IMR-90 (cell line): ENCODE data around the gene LY9. TPM values are rescaled to one million over a fixed set of nuclear protein-coding genes. Genes with fewer than 3 reads are reported as not detected.

Source experiments
- ATAC-seq: fragments of 200-7000 bp; cut with Tn5 transposase; 2 replicates; pipeline ENCODE4 v1.9.1; 2020; ENCODE audit warnings: low read depth, mild to moderate bottlenecking, moderate library complexity
- BruUV-seq: library from RNA; stranded (reverse); fragments of 400-500 nt; replicated peaks from 2 replicates; lab custom pipeline; 2021; lab: Mats Ljungman, UMichigan
- CTCF ChIA-PET: fragments of 300-600 bp; formaldehyde crosslinking; extraction: SDS; loops from one replicate; lab custom pipeline; 2021; ENCODE audit warnings: antibody characterized with exemption; lab: Yijun Ruan, JAX
- POLR2A ChIA-PET: fragments of 300-600 bp; sonication (Branson Sonifier 250); formaldehyde crosslinking; loops from one replicate; lab custom pipeline; 2022; ENCODE audit warnings: antibody characterized with exemption; ENCODE audit not compliant: unreplicated experiment; lab: Charles Lee
- DNase-seq: peaks from one replicate; pipeline ENCODE4 v3.0.0; 2013
- H2AFZ ChIP-seq: replicated peaks from 2 replicates; pipeline ENCODE3; 2013; ENCODE audit warnings: low read length, mild to moderate bottlenecking; ENCODE audit not compliant: poor library complexity
- H2AK5ac ChIP-seq: 2 replicates; pipeline ENCODE4 v1.6.1; 2013; ENCODE audit warnings: low read depth, low read length, inconsistent platforms
- H2AK9ac ChIP-seq: replicated peaks from 2 replicates; pipeline ENCODE3; 2013; ENCODE audit warnings: mild to moderate bottlenecking, low read depth, low read length, moderate library complexity; ENCODE audit not compliant: poor library complexity
- H2BK120ac ChIP-seq: 2 replicates; pipeline ENCODE4 v1.6.1; 2013; ENCODE audit warnings: low read depth, low read length, inconsistent platforms
- H2BK15ac ChIP-seq: 3 replicates; pipeline ENCODE4 v1.6.1; 2013; ENCODE audit warnings: low read depth, low read length, inconsistent platforms
- H2BK20ac ChIP-seq: 2 replicates; pipeline ENCODE4 v1.6.1; 2013; ENCODE audit warnings: low read depth, mild to moderate bottlenecking, inconsistent platforms, low read length, moderate library complexity
- H2BK5ac ChIP-seq: 2 replicates; pipeline ENCODE4 v1.6.1; 2013; ENCODE audit warnings: mild to moderate bottlenecking, low read depth, low read length, inconsistent platforms; ENCODE audit not compliant: poor library complexity, severe bottlenecking
- H3K14ac ChIP-seq: replicated peaks from 2 replicates; pipeline ENCODE4 v1.6.1; 2013; ENCODE audit warnings: low read depth, low read length, inconsistent platforms
- H3K18ac ChIP-seq: 2 replicates; pipeline ENCODE4 v1.6.1; 2013; ENCODE audit warnings: low read depth, low read length, control low read depth
- H3K23ac ChIP-seq: 2 replicates; pipeline ENCODE4 v1.6.1; 2013; ENCODE audit warnings: low read depth, low read length, inconsistent platforms
- H3K27ac ChIP-seq: 2 replicates; pipeline ENCODE4 v1.5.1; 2013; ENCODE audit warnings: mild to moderate bottlenecking, control low read depth, low read length; ENCODE audit not compliant: insufficient read depth
- H3K27me3 ChIP-seq: 2 replicates; pipeline ENCODE4 v1.6.1; 2013; ENCODE audit warnings: low read length; ENCODE audit not compliant: control insufficient read depth, insufficient read depth
- H3K36me3 ChIP-seq: 2 replicates; pipeline ENCODE4 v1.6.1; 2013; ENCODE audit warnings: low read length, mixed read lengths; ENCODE audit not compliant: control insufficient read depth, insufficient read depth
- H3K4ac ChIP-seq: 2 replicates; pipeline ENCODE4 v1.6.1; 2013; ENCODE audit warnings: low read depth, low read length, inconsistent platforms
- H3K4me1 ChIP-seq: 2 replicates; pipeline ENCODE4 v1.6.1; 2013; ENCODE audit warnings: low read length, mixed read lengths; ENCODE audit not compliant: control insufficient read depth, insufficient read depth
- H3K4me2 ChIP-seq: 2 replicates; pipeline ENCODE4 v1.6.1; 2013; ENCODE audit warnings: low read depth, mild to moderate bottlenecking, control low read depth, low read length, moderate library complexity
- H3K4me3 ChIP-seq: 2 replicates; pipeline ENCODE4 v1.5.1; 2013; ENCODE audit warnings: low read depth, mild to moderate bottlenecking, control low read depth, low read length, moderate library complexity; ENCODE audit not compliant: insufficient read depth
- H3K56ac ChIP-seq: 2 replicates; pipeline ENCODE4 v1.6.1; 2013; ENCODE audit warnings: low read length, inconsistent platforms; ENCODE audit not compliant: insufficient read depth; ENCODE audit errors: extremely low read depth
- H3K79me1 ChIP-seq, 2 experiments: 2 replicates each; pipeline ENCODE4 v1.6.1; 2013; ENCODE audit warnings: low read length in 2 of 2, inconsistent platforms in 1 of 2, low read depth in 1 of 2
- H3K9ac ChIP-seq: 2 replicates; pipeline ENCODE4 v1.6.1; 2013; ENCODE audit warnings: low read depth, low read length, control low read depth
- H3K9me1 ChIP-seq: 2 replicates; pipeline ENCODE4 v1.6.1; 2013; ENCODE audit warnings: low read length, inconsistent platforms; ENCODE audit not compliant: insufficient read depth
- H3K9me3 ChIP-seq: 2 replicates; pipeline ENCODE4 v1.6.1; 2013; ENCODE audit warnings: low read length; ENCODE audit not compliant: control insufficient read depth, insufficient read depth
- H4K20me1 ChIP-seq: 2 replicates; pipeline ENCODE4 v1.6.1; 2013; ENCODE audit warnings: low read length, inconsistent platforms; ENCODE audit not compliant: insufficient read depth
- H4K5ac ChIP-seq: 2 replicates; pipeline ENCODE4 v1.6.1; 2013; ENCODE audit warnings: mild to moderate bottlenecking, low read depth, low read length, control low read depth
- H4K8ac ChIP-seq, 2 experiments: 2 replicates each; pipeline ENCODE4 v1.6.1; 2013; ENCODE audit warnings: low read depth in 2 of 2, low read length in 2 of 2, control low read depth in 1 of 2, inconsistent platforms in 1 of 2
- H4K91ac ChIP-seq: 2 replicates; pipeline ENCODE4 v1.6.1; 2013; ENCODE audit warnings: low read depth, low read length, inconsistent platforms; ENCODE audit not compliant: insufficient read depth
- CEBPB ChIP-seq: IDR thresholded peaks from 2 replicates; pipeline ENCODE4 v1.6.1; 2012; ENCODE audit warnings: low read depth, low read length, improper control_type of control experiment
- ELK1 ChIP-seq: fragments of 150-350 bp; IDR thresholded peaks from 2 replicates; pipeline ENCODE4 v1.6.1; 2016; ENCODE audit warnings: low read depth, mild to moderate bottlenecking, low read length, moderate library complexity, borderline replicate concordance
- FOS ChIP-seq: fragments of 150-350 bp; IDR thresholded peaks from 2 replicates; pipeline ENCODE4 v1.6.1; 2016; ENCODE audit warnings: low read depth, low read length
- MAFK ChIP-seq: IDR thresholded peaks from 2 replicates; pipeline ENCODE4 v1.6.1; 2012; ENCODE audit warnings: low read depth, low read length, improper control_type of control experiment
- MAZ ChIP-seq: IDR thresholded peaks from 2 replicates; pipeline ENCODE4 v1.6.1; 2012; ENCODE audit warnings: low read depth, mild to moderate bottlenecking, low read length, improper control_type of control experiment, moderate library complexity, borderline replicate concordance
- NFE2L2 ChIP-seq: fragments of 150-350 bp; IDR thresholded peaks from 2 replicates; pipeline ENCODE4 v1.6.1; 2016; ENCODE audit warnings: low read depth, mild to moderate bottlenecking, low read length
- POLR2A ChIP-seq: IDR thresholded peaks from 2 replicates; pipeline ENCODE4 v1.6.1; 2012; ENCODE audit warnings: mild to moderate bottlenecking, low read depth, low read length
- RAD21 ChIP-seq: IDR thresholded peaks from 2 replicates; pipeline ENCODE4 v1.6.1; 2012; ENCODE audit warnings: low read length, improper control_type of control experiment
- RCOR1 ChIP-seq: IDR thresholded peaks from 2 replicates; pipeline ENCODE4 v1.6.1; 2012; ENCODE audit warnings: mild to moderate bottlenecking, low read length, improper control_type of control experiment; ENCODE audit not compliant: insufficient replicate concordance
- RFX5 ChIP-seq: IDR thresholded peaks from 2 replicates; pipeline ENCODE4 v1.8.0; 2012; ENCODE audit warnings: low read depth, mild to moderate bottlenecking, low read length, moderate library complexity
- USF2 ChIP-seq: fragments of 150-350 bp; IDR thresholded peaks from 2 replicates; pipeline ENCODE4 v1.6.1; 2017; ENCODE audit warnings: mild to moderate bottlenecking, antibody characterized with exemption, low read length, low read depth
- WGBS, 2 experiments: methylation state at CpG; one replicate each; pipeline versions ENCODE4 v1.1.5 to v1.1.7; 2013; ENCODE audit warnings: missing lambda C conversion rate in 2 of 2; ENCODE audit not compliant: insufficient read length in 1 of 2; ENCODE audit errors: extremely low coverage in 2 of 2; 5-methylcytosine and 5-hydroxymethylcytosine counted together
- dilution Hi-C: fragments of 300-500 bp; cut with HindIII; formaldehyde crosslinking; loops from one replicate; pipeline ENCODE4 v1.14.3; 2018; ENCODE audit warnings: low sequenced_read_pairs; ENCODE audit not compliant: unreplicated experiment
- in situ Hi-C: fragments of 300-500 bp; cut with MboI; formaldehyde crosslinking; loops from 3 replicates; pipeline ENCODE4 v1.14.3; 2019; ENCODE audit warnings: low sequenced_read_pairs, inconsistent platforms, mixed read lengths
- intact Hi-C: fragments of 100-400 bp; cut with micrococcal nuclease; formaldehyde crosslinking; loops from 2 replicates; pipeline ENCODE4 v1.10.0; 2022
- polyA plus RNA-seq, 3 experiments: library from polyadenylated mRNA; depleted of rRNA; stranded (reverse); fragments of >200 nt; gene quantifications; 2 replicates each; pipeline ENCODE4 v1.2.3, GENCODE V29; 2012; ENCODE audit warnings: low replicate concordance in 1 of 3
- total RNA-seq: library from RNA; depleted of rRNA; stranded (reverse); fragments of >200 nt; gene quantifications from 2 replicates; pipeline ENCODE4 v1.2.3, GENCODE V29; 2012

The LY9 gene
- total and polyA plus RNA-seq, 2 of the 4 experiments (the other 2 are of a cell fraction): not detected

- Histone ChIP-seq H3K36me3 (no peaks in the 10 kb centered on the region), H3K4me1 (no peaks in the 10 kb centered on the region), H4K8ac (no peak overlapping the region), H2BK20ac (no peak overlapping the region), H3K4me2 (no peak overlapping the region), H3K9ac (no peak overlapping the region), H4K20me1 (no peaks in the 10 kb centered on the region), H4K5ac (no peak overlapping the region), H3K18ac (no peak overlapping the region), H3K23ac (no peak overlapping the region), H4K91ac (no peak overlapping the region), H3K4me3 (no peak overlapping the region), H3K56ac (no peak overlapping the region), H2AFZ (no peak overlapping the region), H3K79me1 (no peaks in the 10 kb centered on the region), H2AK5ac (no peak overlapping the region), H3K9me3 (no peaks in the 10 kb centered on the region), H2BK15ac (no peak overlapping the region), H3K27ac (no peak overlapping the region), H2BK5ac (no peak overlapping the region), H2AK9ac (no peak overlapping the region), H3K4ac (no peak overlapping the region), H3K9me1 (no peaks in the 10 kb centered on the region), H2BK120ac (no peak overlapping the region), H3K14ac (no peak overlapping the region), H3K27me3 (no peaks in the 10 kb centered on the region)
- dilution Hi-C loops (no loop called here), intact Hi-C loops (no loop called here), in situ Hi-C loops (no loop called here)
- DNase-seq: no peak
- 67% methylated on average over 1 of the region's 5 CpGs; no CpG with 5 or more reads in 1 of the 2 experiments for WGBS, 2 experiments
- CTCF ChIA-PET: no interaction called here
- POLR2A ChIA-PET: no interaction called here
- BruUV-seq: no TSS peak
- ATAC-seq: no peak
- TF ChIP-seq NFE2L2 (no peak), USF2 (no peak), MAZ (no peak), ELK1 (no peak), POLR2A (no peak), RFX5 (no peak), RAD21 (no peak), RCOR1 (no peak), MAFK (no peak), FOS (no peak), CEBPB (no peak)
These were observed 3.7 kb downstream of the LY9 start for GRCh38 chr1:160799641-160800040.
